GM21367 (cell line): ENCODE data around the gene TSPAN9.

Experiments
- ATAC-seq: cut with Tn5 transposase; IDR thresholded peaks from one replicate; pipeline ENCODE4 v1.9.1; 2021; ENCODE audit not compliant: unreplicated experiment

TSPAN9 gene

DNA sequence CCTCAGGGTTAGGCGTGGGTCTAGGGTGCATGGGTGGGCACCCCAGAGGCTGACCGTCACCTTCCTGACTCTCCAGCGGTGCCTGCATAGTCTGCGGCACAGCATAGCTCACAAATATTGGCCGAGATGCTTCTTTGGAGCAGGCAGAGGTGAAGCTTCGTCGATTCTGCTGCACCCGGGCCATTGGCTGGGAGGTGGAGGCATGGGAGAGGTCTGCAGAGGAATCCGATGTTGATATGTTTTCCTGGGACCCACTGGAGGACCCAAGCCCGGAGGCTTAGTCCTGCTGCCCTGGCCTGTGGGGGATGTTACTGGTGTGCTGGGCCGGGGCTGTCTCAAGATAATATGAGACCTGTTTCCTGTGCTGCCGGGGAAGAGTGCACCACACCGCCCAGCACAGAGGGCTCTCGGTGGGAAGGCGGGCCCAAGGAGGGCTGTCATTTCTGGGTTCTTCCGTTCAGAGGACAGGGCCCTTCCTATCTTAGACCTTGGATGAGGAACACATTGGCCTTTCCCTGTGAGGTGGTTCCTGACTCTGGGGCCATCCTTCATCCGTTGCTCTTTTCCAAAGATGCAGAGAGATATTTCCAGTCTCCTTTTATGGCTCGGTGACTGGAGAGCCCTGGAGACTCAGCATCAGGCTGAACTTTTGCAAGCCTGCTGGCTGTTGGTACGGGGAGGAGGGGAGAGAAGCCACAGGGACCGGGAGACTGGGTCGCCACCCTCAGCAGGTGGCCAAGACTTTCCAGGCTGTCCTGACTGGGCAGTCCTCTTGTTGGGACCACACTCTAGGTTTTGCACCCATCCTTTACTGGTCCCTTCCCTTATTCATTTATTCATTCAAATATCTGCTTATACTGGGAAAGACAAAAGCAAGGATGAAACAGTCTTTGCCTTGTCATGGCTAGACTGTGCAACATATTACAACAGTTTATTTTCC, 143.5 kb downstream of the TSPAN9 start:
- no peak for ATAC-seq

DNA sequence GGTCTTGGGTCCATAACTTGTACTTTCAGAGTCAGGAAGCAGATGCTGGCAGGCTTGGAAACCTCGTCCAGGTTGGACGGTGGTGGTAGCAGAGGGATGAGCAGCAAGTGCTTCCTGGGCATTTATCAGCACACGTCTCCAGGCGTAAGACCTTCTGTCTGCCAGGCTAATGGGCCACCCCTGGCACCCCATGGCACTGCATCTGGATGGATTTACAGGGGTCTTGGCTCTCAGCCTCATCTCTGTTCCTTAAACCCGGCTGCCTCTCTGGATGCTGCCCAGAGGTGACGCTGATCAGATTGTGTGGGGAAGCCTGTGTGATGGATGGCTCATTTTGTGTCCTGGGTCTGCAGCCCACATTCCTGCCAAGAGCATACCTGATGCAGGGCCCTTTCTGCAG, 145.1 kb downstream of the TSPAN9 start:
- ATAC-seq, result no peak

- ATAC-seq, result no peak
These were observed 145.8 kb downstream of the TSPAN9 start for GRCh38 chr12:3222979-3223378.

- ATAC-seq, result no peak
These were observed 146.7 kb downstream of the TSPAN9 start for GRCh38 chr12:3223601-3224529.

- ATAC-seq, result no peak
These were observed 147.3 kb downstream of the TSPAN9 start for GRCh38 chr12:3224530-3224903.

- ATAC-seq, result no peak
These were observed 148.1 kb downstream of the TSPAN9 start for GRCh38 chr12:3225154-3225795.

GRCh38 chr12:3225796-3226180, 148.6 kb downstream of the TSPAN9 start:
- ATAC-seq, result no peak

DNA sequence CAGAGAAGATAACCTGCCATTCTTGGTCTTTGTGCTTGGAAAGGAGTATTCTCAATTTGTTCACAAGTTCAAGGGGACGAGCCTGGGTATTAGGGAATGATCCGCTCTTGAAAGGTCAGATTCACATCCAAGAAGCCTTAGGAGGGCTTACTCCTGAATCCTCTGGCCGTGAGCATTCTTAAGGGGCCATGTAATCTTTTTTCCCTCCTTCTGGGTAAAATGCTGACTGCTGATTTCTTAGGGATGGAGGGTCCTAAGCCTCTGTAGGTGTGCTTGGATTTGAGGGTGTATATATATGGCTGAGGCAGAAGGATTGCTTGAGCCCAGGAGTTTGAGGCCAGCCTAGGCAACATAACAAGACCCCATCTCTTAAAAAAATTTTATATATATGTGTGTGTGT, 149.1 kb downstream of the TSPAN9 start:
- no peak for ATAC-seq

DNA sequence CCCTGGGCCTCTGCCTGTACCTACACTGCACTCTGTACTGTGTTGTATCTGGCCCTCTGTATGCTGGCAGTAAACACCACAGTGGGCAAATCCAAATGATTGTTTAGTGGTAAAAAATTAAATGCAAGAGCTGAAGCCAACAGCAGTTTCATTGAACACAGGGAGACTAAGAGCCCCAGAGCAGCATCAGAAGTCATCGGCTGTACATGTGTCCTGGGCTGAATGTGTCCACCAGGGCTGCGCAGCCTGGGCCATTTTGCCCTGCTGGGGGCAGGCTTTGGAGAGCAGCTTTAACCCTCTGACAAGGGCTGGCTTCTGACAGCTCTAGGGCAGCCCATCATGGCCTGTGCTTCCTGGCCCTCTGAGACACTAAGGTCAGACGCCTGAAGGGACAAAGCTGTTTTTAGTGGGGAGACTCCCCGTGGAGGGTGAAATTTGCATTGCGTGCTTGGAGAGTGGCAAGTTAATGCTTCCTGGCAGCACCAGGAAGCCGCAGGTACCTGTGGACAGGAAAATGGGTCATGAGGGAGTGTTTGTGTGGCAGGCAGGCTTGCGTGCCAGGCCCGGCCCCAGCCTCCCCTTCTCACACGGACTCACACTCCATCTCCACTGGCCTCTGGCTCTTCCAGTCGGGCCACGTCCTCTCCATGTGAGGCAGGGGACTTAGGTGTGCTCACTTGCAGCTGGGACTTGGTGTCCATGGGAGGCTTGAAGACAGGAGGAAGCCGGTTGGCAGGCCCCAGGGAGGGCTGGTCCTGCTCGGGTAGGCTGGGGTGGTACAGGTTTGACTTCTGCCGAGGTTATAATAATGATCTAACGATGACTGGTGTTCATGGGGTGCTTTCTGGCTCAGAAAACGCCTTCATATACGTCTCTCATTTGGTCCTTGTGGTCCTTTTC, 150.1 kb downstream of the TSPAN9 start:
- ATAC-seq, result no peak

GRCh38 chr12:3228552-3228951, 151.4 kb downstream of the TSPAN9 start:
- ATAC-seq, result no peak

DNA sequence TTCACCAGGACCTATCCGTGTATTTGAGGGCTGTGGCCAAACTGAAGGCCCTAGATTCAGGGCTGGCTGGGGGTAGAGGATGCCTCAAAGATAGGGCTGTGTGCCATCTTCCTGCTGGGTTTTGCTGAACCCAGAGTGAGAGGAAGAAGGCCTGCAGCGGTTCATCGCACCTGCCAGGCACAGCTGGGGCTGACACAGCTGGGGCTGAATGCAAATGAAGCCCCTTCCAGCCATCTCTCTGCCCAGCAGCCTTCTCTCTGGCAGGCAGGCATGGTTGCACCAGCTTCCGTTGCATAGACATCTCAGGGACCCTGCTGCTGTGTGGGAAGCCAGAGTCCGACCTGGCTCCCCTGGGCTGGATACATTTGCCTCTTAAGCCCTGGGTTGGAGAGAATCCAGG, 152.4 kb downstream of the TSPAN9 start:
- ATAC-seq, result no peak

DNA sequence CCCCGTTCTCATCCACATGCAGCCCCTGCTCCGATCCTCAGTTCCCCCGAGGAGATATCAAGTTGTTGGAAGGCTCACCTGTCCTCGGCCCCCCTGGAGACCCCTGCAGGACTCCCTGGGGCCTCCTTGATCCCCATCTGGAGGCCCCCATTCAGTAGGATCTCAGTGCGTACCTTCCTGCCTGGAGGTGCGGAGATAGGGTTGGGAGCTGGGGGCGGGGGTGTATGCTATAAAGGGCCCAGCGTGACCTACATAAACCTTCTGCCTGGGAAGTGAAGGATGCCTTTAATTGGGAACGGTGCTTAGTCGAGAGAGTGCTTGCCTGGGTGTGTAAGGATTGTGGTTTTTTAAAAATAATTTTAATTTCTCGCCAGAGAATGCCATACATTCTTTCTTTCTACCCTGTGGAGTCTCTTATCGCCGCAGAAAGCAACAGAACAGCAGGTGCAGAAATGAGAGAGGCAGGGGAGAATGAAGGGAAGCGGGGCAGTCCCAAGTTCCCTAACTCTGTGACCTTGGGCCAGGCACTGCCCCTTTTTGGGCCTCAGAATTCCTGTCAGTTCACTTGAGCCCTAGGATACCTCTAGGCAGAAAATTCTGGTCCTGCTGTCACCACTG, 153.7 kb downstream of the TSPAN9 start:
- ATAC-seq, result no peak

DNA sequence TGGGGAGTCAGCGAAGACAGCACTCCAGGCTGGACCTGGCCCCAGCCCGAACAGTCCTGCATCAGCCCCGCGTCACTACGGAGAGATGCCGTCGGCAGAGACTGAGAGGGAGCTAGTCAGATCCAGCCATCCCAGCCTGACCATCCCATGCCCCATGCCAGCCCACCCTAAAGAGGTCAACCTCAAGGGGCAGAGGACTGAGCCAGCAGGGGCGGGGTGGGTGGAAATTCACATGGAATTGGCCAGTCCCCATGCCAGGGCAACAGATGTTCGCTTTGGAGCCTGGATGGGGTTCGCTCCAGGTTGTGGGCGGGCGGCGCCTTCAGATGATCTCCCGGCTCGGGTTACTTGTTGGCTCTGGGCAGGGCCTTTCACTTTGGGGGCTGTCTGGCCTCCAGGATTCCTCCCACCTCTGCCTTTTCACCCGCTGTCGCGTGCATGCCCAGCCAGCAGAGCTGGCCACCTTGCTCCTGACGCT, 154.3 kb downstream of the TSPAN9 start:
- no peak for ATAC-seq

GRCh38 chr12:3233797-3234196, 156.6 kb downstream of the TSPAN9 start:
- ATAC-seq, result no peak

DNA sequence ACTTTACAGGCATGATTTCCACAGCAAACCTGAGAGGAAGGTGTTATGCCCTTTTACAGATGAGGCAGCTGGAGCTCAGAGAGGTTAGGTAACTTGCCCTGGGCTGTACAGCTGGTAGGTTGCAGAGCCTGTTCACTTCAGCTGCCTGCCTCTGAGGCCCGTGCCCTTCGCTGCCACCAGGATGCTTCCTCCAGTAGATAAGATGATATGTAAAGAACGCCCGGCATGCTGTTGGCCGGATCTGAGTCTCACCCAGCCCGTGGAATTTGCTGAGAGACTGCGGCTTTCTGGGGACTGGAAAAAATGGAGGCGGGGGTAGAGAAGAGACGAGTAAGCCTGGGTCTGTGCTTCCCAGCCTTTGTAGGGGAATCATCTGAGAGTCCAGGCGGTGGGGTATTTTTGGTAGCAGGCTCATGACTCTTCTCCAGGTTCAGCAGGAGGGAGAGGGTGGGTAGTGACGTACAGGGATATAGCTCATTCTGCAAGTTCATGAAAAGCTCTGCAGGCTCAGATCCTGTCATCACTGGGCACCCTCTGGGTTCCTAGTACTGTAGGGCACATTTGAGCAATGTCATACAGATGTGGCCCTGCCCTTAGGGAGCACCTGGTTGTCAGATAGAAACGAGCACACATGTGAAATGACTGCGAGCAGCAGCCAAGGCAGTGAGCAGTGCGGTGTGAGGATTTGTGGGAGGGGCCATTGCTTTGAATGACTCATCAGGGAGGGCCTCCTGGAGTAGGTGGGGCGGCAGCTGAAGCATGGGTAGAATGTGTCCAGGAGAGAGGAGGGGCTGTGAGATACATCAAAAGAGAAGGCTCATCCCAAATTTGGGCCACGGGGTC, 159.4 kb downstream of the TSPAN9 start:
- ATAC-seq, result no peak

DNA sequence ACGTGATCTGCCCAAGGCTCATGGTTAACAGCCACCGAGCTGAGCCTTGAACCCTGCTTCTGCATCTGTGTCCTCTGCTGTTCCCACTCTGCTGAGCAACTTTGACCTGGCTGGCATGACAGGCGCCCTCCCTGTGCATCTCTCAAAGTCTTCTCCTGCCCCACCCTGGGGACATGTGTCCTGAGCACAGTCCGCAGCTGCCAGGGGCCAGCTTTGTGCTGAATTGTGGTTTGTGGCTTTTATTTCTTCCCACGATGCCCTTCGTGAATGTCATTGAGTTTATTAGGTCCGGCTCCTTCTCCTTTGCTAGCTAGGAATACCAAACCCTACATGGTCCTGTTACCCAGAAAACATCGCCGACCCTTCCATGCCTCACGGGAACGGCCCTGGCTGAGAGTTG, 161.0 kb downstream of the TSPAN9 start:
- ATAC-seq, result no peak

- no peak for ATAC-seq
These were observed 164.4 kb downstream of the TSPAN9 start for GRCh38 chr12:3241621-3242020.

DNA sequence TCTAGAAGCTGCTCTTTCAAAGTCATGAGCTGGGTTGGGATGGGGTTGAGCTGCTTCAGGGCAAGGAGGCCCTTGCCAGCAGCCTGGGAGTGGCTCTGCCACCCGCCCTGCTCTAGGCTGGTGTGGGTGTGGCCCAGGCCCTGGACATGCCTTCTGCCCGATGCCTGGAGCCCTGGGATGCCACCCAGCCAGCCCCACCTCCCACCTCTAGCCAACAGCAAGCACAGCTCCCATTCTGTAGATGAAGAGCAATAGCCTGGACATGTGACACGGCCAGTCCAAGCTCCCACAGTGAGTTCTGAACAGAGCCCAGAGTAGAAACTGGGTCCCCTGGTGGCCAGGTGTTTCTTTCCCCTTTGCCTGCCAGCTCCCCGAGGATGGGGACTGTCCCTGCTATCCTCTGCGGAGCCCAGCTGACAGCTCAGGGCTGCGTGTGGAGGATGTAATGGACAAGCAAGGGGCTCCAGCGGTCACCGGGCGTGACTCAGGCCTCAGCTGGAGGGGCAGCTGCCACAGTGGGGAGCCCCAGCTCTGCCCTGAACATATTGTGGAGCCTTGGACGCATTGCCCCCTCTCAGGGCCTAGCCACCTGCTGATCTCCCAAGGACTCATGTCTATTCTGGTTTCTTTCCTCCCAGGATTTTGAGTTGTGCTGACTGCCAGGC, 165.2 kb downstream of the TSPAN9 start:
- ATAC-seq, result no peak
